ENCODE data around the gene FOSL1.
"Not testable (repeated sequence)": the region's sequence is repeated elsewhere in the genome, so short reads cannot be mapped to it uniquely, and the experiment has no call there.

Gene FOSL1

DNA sequence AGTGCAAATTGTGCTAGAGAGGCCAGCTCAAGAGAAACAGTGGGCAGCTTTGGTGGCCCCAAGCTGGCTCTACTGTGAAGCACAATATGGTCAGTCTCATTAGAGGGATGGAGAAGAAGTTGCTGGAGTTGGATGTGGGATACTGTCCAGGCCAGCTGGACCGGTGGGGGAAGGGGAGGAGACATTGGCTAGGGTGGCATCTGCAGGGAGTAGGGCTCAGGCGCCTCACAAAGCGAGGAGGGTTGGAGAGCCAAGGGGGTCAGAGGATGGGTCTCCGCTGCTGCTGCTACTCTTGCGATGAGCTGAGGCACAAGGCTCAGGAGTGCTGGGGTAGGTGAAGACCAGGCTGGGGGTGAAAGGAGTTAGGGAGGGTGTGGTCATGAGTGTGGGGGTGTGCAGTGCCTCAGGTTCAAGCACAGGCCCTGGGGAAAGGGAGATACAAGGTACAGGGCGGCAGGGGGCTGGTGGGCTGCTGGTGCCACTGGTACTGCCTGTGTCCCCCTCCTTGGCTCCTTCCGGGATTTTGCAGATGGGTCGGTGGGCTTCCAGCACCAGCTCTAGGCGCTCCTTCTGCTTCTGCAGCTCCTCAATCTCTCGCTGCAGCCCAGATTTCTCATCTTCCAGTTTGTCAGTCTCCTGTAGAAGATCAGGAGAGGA lies 7.4 kb downstream of the FOSL1 start:
- no peak for DNase-seq (ENCODE audit: insufficient read length)
- FAIRE-seq, result no peak
- no peak; the same call in 1 of the 2 replicates for TF ChIP-seq POLR2A (IDR thresholded peaks at IDR 0.05; ENCODE audit: low read depth, low read length)
- 0 out of 2 replicates have a peak, but pooled peaks have one; percentile 27 for TF ChIP-seq POLR2AphosphoS5 (IDR thresholded peaks at IDR 0.05; ENCODE audit: low read depth, low read length)
- no peak for TF ChIP-seq TAF1 (IDR thresholded peaks at IDR 0.05; ENCODE audit: borderline replicate concordance, low read depth, low read length)

DNA sequence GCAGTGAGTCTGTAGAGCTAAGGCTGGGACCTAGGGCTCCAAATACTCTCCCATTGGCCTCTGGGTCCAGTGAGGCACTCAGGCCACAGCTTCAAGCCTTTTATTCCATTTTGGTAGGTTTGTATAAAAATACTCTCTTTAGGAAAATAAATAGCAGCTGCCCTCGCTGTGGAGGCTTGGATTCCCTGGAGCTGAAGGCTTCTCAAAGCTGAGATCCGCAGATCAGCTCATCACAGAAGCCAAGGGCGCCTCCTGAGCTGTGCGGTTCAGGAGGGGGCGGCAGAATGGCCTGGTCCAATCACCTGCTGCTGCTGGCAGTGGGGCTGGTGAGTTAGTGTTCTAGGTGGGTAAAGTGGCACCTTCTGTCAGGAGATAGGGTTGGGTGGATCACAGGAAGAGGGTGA lies 8.0 kb downstream of the FOSL1 start:
- FAIRE-seq, result peak; percentile 40
- DNase-seq (ENCODE audit: insufficient read length), result not testable (repeated sequence)

DNA sequence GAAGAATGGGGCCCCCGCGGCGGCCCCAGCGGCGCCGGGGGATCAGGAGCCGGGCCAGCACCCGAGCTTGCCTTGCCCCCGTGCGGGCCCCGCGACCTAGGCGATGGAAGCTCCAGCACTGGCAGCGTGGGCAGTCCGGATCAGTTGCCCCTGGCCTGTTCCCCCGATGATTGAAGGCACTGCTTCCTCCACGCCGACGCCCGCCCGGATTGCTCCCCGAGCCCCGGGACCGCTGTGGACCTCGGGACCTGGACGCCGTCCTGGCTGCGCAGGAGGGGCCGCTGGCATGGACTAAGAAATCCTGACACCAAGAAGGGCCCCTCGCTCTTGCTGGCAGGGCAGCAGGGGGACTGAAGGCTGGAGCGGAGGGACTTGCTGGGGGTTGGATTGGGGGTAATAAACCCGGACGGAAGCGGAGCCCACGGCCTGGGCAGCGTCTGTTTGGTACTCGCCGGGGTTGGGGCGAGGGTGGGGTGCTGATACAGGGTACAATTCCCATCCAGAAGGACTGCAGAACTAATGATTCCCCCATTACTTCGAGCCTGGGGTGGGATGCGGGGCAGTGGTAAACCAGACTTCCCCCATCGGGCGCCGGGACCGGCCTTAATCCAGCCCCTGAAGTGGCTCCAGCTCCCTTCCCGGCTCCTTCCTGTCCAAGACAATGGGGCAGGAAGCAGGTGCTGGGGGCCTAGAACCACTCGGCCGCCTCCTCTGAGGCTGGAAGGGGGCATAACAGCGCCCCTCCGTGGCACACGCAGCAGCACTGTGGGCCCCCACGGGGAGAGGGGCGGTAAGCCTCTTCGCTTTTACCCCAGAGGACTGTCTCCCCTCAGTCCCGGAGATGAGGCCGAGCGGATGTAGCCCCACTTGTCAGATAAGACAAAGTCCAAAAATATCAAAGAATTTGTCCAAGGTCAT lies 8.7 kb downstream of the FOSL1 start:
- TF ChIP-seq POLR2A (IDR thresholded peaks at IDR 0.05; ENCODE audit: low read depth, low read length), result peak; percentile 22; the same call in 1 of the 2 replicates
- no peak for TF ChIP-seq POLR2AphosphoS5 (IDR thresholded peaks at IDR 0.05; ENCODE audit: low read depth, low read length)
- no peak for DNase-seq (ENCODE audit: insufficient read length)
- FAIRE-seq, result peak; percentile 69

DNA sequence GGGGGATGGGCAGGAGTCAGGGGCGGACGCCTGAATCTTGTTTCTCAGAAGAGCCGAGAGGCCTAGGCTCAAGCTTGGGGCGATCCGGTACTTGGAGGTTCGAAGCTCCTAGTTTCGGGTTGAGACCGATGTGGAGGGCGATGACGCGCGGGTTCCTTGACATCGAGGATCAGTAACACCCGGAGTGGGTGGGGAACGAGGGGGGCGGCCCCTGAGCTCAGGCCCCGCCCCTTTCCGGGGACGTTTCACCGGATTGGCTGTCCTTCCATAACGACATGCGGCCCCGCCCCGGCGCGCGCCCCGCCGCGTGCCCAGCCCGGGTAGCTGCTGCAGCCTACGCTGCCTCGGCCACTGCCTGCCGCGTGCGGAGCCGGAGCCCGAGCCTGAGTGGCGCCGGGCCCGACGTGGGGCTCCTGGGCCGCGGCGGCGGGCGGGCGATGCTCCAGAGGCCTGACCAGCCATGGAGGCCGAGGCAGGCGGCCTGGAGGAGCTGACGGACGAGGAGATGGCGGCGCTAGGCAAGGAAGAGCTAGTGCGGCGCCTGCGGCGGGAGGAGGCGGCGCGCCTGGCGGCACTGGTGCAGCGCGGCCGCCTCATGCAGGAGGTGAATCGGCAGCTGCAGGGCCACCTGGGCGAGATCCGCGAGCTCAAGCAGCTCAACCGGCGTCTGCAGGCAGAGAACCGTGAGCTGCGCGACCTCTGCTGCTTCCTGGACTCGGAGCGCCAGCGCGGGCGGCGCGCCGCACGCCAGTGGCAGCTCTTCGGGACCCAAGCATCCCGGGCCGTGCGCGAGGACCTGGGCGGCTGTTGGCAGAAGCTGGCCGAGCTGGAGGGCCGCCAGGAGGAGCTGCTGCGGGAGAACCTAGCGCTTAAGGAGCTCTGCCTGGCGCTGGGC lies 9.6 kb downstream of the FOSL1 start, which contains the start of gene CCDC85B:
CCDC85B (plus strand) TSS at position 350 of the 895 bp plus-strand sequence; CDS start at position 461, 111 bp downstream.
- peak; percentile 91 for DNase-seq (ENCODE audit: insufficient read length)
- peak; percentile 98 for FAIRE-seq
- TF ChIP-seq TAF1 (IDR thresholded peaks at IDR 0.05; ENCODE audit: borderline replicate concordance, low read depth, low read length) (peak; percentile 89), POLR2A (IDR thresholded peaks at IDR 0.05; ENCODE audit: low read depth, low read length) (peak; percentile 99), POLR2AphosphoS5 (IDR thresholded peaks at IDR 0.05; ENCODE audit: low read depth, low read length) (peak; percentile 96)

DNA sequence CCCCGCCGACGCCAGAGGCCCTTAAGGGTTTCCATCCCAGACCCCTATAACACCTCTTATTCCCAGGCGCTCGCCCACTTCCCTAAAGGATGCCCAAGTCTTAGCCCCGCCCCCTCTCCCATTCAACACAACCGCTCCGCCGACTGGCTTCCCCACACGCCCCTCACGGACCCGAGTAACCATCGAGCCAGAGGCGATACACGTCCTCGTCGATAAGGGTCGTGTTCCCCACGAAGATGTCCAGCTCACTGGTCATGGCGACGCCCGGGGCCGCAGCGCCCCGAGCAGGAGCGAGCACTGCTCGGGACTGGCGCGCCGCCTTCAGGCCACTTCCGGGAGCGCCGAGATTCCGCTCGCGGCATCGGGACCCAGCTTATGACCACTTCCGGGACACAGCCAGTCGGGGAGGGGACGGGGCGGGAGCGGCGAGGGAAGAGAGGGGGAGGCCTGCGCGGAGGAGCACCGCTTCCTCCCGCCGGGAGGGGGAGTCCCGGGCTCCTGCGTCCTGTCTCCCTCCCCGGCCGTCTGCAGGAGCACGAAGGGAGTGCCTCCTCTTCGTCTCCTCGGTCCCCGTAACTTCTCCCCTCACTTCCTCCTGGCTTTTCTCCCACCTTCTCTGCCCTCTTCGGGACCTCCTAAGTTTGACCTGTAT lies 11.9 kb downstream of the FOSL1 start, which contains the start of gene FIBP:
FIBP (minus strand) TSS at position 309 of the 652 bp plus-strand sequence; CDS start at position 256, 53 bp downstream.
- DNase-seq (ENCODE audit: insufficient read length), result peak; percentile 99
- TF ChIP-seq TAF1 (IDR thresholded peaks at IDR 0.05; ENCODE audit: borderline replicate concordance, low read depth, low read length) (0 out of 2 replicates have a peak, but pooled peaks have one; percentile 25), POLR2AphosphoS5 (IDR thresholded peaks at IDR 0.05; ENCODE audit: low read depth, low read length) (peak; percentile 87), POLR2A (IDR thresholded peaks at IDR 0.05; ENCODE audit: low read depth, low read length) (peak; percentile 90)
- peak; percentile 98 for FAIRE-seq

DNA sequence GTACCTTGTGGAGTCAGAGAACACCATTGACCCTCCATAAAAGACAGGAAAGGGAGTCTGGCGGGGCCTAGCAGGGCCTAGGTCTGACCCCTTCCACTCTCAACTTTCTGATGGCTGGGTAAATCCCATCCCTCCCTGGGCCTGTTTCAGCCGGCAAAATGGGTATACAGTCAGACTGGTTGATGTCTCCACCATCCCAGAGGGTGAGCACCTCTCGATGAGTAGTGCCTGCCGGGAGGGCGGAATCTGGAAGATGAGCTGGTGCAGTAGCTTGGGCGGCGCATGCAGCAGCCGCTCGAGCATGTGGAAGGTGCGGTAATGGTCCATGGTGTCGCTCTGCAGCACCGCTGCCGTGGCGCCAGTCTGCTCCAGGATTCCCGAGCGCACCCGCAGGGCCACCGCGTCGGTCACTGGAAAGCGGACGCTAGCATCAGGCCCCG lies 12.4 kb downstream of the FOSL1 start:
- FAIRE-seq, result no peak

DNA sequence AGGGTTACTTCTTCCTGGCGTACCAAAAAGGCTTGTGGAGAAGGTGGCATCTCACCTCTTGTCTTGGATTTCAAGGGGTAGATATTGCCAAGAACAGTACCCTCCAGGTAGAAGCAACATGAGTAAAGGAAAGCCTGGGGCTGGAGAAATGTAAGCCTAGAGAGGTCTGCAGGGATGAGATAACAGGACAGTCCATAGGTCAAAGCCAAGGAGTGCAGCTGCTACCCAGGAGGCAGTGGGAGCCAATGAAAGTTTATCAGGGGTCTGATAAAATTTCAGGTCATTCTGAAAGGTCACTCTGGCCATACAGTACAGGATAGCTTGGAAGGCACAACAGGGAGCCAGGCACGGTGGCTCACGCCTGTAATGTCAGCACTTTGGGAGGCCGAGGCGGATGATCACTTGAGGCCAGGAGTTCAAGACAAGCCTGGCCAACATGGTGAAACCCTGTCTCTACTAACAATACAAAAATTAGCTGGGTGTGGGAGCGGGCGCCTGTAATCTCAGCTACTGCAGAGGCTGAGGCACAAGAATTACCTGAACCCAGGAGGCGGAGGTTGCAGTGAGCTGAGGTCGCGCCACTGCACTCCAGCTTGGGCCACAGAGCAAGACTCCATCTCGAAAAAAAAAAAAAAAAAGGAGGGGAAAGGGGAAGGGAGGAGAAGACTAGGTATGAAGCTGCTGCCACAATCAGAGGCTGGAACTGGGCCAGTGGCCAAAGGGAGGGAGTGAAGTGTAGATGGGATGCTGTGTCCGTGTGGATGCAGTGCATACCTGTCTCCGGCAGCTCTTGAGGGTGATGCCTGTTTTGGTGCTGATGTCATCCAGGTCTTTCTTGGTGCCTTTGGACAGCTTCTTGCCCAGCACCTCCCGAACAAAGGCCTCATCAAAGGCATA lies 13.1 kb downstream of the FOSL1 start:
- FAIRE-seq, result no peak
- no peak for DNase-seq (ENCODE audit: insufficient read length)
- TF ChIP-seq TAF1 (IDR thresholded peaks at IDR 0.05; ENCODE audit: borderline replicate concordance, low read depth, low read length) (no peak), POLR2A (IDR thresholded peaks at IDR 0.05; ENCODE audit: low read depth, low read length) (no peak), POLR2AphosphoS5 (IDR thresholded peaks at IDR 0.05; ENCODE audit: low read depth, low read length) (no peak)

More for the DNA sequence above, 12.4 kb downstream of the FOSL1 start:
- TF ChIP-seq TAF1 (IDR thresholded peaks at IDR 0.05; ENCODE audit: borderline replicate concordance, low read depth, low read length) (no peak), POLR2A (IDR thresholded peaks at IDR 0.05; ENCODE audit: low read depth, low read length) (no peak), POLR2AphosphoS5 (IDR thresholded peaks at IDR 0.05; ENCODE audit: low read depth, low read length) (no peak)
- DNase-seq (ENCODE audit: insufficient read length), result no peak

DNA sequence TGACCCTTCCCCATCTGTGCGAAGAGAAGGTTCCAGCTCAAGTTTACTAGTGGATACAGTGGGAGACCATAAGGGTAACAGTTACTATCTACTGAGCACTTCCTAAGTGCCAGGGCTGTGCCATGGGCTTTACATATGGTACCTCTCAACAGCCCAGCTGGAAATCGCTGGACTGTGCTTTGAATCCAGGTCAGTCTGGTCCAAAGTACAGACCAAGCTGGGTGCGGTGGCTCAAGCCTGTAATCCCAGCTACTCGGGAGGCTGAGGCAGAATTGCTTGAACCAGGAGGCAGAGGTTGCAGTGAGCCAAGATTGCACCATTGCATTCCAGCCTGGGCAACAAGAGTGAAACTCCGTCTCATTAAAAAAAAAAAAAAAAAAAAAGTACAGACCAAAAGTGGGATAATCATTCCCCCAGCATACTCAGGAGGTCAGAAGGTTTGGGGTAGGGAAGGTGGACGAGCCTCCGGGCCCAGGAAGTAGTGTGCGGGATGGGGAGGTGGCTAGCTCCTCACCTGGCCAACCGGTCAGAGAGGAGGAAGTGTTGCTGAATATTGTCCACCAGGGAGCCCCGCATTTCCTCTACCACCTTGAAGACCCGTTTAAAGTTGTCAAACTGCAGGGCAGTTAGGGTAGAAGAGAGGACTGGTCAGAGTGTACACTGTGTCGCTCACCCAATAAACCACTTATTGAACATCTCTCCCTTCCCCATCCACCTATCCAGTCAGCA lies 14.2 kb downstream of the FOSL1 start:
- TF ChIP-seq POLR2AphosphoS5 (IDR thresholded peaks at IDR 0.05; ENCODE audit: low read depth, low read length) (no peak), TAF1 (IDR thresholded peaks at IDR 0.05; ENCODE audit: borderline replicate concordance, low read depth, low read length) (no peak), POLR2A (IDR thresholded peaks at IDR 0.05; ENCODE audit: low read depth, low read length) (no peak)
- no peak for FAIRE-seq
- DNase-seq (ENCODE audit: insufficient read length), result no peak

DNA sequence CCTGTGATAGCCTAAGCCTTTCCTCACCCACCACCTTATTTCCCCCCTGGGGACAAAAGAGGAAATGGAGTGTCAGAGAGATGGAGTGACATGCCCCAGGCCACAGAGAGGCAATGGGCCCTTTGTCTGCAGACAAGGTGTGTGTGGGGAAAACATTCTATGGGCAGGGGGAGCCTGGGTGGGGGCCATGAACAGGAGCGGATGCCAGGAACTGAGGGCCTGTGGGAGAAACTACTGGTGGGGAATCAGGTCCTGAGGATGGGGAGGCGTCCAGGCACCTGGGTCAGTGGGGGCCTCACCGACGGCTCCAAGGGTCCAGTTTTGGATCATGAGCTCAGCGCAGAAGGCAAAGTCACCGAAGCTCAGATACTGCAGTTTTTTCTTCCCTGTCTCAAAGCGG lies 15.0 kb downstream of the FOSL1 start:
- no peak for TF ChIP-seq POLR2AphosphoS5 (IDR thresholded peaks at IDR 0.05; ENCODE audit: low read depth, low read length)
- TF ChIP-seq TAF1 (IDR thresholded peaks at IDR 0.05; ENCODE audit: borderline replicate concordance, low read depth, low read length), result no peak
- TF ChIP-seq POLR2A (IDR thresholded peaks at IDR 0.05; ENCODE audit: low read depth, low read length), result no peak
- no peak for DNase-seq (ENCODE audit: insufficient read length)
- FAIRE-seq, result no peak

All from GM12892 (cell line).